Stimulated activated CD4-positive, alpha-beta T cell treated with anti-CD3 and anti-CD28 coated beads, Interleukin-4, amount 100 ng/mL, for 4 hours (primary cell): ENCODE measurements around the gene EGFLAM.

Experiments used
- DNase-seq, 2 experiments: peaks; one replicate each; pipeline ENCODE4 v3.0.0-alpha.2; 2020

The EGFLAM gene

DNA sequence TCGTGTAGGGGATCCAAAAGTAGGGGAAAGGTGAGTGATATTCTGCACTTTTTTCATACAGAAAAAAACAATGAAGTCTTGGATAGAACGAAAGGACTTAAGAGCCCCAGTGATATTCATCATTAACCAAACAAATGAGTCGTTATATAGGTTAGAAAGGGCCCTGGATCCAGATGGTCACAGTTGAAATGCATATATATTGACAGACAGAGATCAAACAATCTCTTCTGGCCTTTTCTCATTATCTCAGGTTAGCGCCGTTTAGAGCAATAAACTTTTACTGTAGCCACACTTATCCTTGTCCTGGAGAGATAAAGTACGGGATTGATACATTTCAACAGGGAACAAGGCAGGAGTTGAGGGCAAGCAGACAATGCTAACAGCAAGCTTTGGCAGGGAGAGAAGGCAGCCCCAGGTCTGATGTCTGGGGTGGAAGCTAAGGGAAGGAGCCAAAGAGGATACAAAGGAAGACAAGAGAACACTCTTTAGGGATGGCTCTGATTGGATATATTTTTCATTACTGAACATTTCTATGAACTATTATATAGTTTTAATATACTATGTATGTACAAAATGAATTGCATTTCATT, 221.1 kb downstream of the EGFLAM start:
- DNase-seq: no peak

DNA sequence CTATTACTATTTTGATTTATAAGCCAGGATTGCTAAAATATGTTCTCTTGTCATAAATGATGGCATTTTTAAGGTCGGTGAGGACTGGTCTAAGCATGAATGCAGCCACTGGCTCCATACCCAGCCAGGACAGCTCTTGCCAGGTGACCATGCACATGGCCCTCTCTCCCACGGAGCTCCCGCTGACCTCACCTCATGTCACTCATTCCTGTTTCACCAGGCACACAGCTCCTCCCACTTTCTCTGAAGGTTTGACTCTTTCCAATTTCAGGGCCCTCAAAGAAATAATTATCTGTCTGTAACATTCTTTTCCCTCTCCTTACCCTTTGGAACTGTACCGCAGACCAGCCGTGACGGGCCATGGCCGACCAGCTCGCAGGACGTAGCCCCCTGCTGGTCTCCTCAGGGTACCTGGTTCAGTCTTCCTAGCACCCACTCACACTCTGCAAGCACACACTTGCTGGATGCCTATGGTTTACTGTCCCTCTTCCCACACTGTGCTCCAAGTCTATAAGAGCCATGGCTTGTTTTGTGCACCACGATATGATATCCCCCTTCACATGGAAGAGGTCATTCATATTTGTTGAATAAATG, 225.5 kb downstream of the EGFLAM start:
- no peak for DNase-seq

DNA sequence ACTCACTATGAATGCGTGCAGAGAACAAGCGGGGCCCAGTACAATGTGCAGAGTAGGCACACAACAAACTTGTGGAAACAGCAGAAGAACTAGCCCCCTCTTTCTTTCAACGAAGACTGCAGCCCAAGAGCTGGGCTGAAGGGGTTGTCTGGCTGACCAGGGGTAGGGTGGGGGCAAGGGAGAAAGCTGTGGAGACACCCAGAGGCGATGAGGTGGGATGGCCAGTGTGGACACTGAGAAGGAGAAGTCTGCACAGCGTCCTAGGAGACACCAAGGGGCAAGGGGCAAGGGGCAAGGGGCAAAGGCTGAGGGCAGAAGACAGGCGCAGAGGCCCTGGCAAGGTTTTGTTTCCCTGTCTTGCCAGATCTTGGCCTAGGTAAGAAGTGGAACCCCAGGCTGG, 235.8 kb downstream of the EGFLAM start:
- no peak for DNase-seq

DNA sequence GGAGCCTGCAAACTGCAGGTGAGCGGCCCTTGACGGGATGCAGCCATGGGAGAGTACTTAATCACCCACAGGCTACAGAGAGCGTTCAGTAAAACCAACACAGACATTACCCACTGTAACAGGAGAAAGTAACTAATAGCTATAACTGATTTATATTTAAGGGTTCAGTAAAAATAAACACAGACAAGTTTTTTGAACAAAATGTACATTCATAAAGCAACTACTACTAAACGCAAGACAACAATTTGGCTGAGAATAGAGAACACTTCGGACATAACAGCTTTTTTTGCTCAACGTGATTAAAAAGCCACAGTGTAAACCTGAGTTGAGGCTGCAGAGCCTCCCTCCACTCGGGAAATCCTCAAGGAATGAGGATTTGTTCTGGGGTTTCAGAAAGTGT, 236.4 kb downstream of the EGFLAM start:
- DNase-seq: no peak

DNA sequence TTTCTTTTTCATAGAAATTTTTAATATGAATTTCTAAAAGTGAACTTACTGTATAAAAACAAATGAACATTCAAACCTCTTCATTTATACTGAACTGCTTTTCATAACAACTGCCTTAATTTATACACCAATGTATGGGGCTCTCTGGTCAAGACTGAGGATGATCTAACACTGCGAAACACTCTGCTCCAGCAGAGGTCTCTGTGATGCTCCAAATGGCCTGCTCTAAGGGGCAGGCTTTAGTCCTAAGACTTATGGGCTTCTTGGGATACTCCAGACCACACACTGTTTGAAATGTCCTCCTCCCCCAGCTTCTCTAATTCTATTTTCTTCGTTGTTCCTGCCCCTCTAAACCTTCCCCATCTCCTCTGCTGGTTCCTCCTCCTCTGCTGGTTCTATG, 239.6 kb downstream of the EGFLAM start:
- DNase-seq: no peak

DNA sequence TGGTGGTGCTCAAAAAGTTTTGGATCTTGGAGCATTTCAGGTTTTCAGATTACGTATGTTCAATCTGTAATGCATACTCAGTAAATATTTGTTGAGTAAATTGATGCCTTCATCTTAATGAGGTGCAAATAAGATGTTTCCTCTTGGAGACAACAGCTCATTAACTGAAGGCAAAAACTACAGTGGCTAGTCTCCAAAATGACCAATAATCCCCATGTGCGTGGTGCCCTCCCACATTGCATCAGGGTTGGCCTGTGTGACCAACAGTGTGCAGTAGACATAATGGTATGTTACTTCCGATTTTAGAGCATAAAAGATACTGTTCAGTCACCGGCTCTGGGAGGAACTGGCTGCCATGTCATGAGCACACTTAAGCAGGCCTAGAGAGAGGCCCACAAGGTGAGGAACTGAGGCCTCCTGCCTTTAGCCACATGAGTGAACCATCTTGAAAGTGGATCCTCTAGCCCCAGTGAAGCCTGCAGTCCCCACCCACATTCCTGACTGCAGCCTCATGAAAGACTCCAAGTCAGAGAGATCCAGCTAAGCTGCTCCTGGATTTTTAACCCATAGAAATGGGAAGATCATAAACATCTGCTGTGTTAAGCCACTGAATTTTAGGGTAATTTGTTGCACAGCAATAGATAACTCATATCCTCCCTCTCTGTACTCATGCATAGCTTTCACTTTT, 242.4 kb downstream of the EGFLAM start:
- DNase-seq: no peak

DNA sequence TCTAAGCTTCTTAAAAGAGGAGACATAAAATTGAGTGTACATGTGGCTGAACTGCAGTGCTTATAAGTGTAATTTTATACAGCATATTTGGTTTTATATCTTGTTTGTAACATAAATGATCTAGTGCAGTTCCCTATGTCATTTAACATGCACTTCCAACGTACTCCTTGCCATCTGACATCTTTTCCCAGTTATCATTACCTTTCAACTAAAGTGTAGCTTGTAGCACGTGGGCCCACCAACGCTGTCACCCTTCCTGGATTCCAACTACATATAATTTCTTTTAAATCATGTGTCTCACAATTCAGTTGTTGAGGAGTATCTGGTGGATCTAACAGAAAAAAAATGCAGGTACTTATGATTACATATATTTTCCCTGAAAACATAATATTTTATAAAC, 247.9 kb downstream of the EGFLAM start:
- DNase-seq: no peak

DNA sequence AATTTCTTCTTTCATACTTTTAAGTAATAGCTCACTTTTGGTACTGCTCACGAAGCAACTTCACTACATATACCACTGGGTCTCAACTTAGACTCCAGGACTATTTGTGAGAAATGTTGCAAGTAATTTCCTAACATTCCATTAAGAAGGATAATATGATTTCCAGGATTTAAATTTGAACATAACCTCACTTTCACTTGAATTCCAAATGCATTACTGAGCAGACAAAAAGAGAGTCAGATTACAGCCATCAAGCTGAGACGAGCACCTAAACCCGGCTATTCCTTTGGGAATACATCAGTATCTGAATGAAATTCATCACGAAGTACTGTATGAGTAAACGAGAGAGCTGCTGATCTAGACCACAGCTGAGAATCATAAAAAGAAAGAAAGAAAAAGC, 250.8 kb downstream of the EGFLAM start:
- no peak for DNase-seq
